Lower leg skin (tissue), 3 donors: Measurements from ENCODE around the gene KCNS1.

Source experiments
- CTCF ChIP-seq, 3 donors: fragments of 450-650 bp; IDR thresholded peaks; one replicate each; pipeline ENCODE4 v1.5.1; 2016; ENCODE audit warnings: antibody characterized with exemption in 3 of 3, mild to moderate bottlenecking in 3 of 3, moderate library complexity in 2 of 3
- POLR2A ChIP-seq, 2 donors: fragments of 450-650 bp; IDR thresholded peaks; one replicate each; pipeline ENCODE4 v1.6.1; 2016 to 2017; ENCODE audit warnings: antibody characterized with exemption in 2 of 2, mild to moderate bottlenecking in 1 of 2, moderate library complexity in 1 of 2

- TF ChIP-seq CTCF (IDR thresholded peaks at IDR 0.05) (no peak), POLR2A (IDR thresholded peaks at IDR 0.05) (no peak)
Measured at GRCh38 chr20:45098103-45098773, 2.7 kb downstream of the KCNS1 start.
